Jurkat, Clone E6-1 (cell line): ENCODE data around the gene ARID5B.

Experiments
- DNase-seq: peaks from one replicate; pipeline ENCODE4 v3.0.0-alpha.2; 2011; ENCODE audit warnings: low read depth, low spot score
- H3K4me3 ChIP-seq: 2 replicates; pipeline ENCODE4 v1.5.1; 2011; ENCODE audit warnings: mild to moderate bottlenecking, low read length, control low read depth, moderate library complexity

Gene ARID5B

DNA sequence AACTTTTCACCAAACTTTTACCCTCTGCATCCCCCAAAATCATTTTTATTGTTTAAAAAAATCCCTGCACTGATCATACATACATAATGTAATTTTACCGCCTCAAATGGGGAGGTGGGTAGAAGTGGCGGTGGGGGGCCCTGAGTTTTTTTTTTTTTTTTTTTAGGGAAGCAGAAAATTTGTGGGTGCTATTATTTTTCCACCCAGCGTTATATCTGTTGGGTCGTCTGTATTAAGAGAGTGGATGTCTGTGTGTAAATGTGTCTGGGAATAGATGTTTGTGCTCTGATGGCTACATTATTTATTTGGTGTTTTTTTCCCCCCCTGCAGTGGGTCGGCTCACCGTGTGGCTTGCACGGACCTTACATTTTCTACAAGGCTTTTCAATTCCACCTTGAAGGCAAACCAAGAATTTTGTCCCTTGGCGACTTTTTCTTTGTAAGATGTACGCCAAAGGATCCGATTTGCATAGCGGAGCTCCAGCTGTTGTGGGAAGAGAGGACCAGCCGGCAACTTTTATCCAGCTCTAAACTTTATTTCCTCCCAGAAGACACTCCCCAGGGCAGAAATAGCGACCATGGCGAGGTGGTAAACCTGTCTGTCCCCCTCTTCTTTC lies 438 bp downstream of the ARID5B start:
- DNase-seq = peak; percentile 26
- peak overlapping the region; percentile 88 for H3K4me3 ChIP-seq

GRCh38 chr10:61902445-61903220 lies 1.1 kb downstream of the ARID5B start:
- peak overlapping the region; percentile 88 for H3K4me3 ChIP-seq
- peak; percentile 73 for DNase-seq

DNA sequence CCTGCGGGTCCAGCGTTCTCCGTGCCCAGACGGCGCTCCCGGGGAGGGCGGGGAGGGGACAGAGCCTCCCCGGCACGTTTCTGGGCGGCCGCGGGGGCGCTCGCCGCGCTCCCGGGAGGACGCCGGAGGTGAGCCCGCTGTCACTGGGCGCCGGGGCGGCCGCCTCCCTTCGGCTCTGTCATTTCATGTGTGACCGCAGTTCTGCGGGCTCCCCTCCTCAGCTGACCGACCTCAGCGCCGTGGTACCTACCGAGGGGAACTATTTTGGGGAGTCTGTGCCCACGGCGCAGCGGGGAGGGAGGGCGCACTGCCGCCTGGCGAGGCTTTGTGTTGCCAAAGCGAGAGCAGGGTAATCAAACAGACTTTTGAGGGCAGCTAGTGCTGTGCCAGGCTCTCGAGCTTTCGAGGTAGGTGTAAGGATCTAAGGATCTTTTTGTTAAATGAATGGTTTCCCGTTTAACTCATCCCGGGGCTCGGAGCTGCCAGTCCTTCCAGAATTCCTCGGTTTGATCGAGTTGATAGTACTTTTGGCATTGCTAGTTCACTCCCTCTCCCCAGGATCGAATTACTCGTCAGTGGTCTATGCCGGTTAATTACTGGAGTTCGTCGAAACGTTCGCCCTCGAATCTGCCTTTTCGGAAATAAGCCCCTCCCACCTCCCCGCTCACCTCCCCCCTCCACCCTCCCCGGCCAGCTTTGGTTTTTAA lies 1.9 kb downstream of the ARID5B start:
- peak overlapping the region; percentile 88 for H3K4me3 ChIP-seq
- DNase-seq = peak; percentile 73

DNA sequence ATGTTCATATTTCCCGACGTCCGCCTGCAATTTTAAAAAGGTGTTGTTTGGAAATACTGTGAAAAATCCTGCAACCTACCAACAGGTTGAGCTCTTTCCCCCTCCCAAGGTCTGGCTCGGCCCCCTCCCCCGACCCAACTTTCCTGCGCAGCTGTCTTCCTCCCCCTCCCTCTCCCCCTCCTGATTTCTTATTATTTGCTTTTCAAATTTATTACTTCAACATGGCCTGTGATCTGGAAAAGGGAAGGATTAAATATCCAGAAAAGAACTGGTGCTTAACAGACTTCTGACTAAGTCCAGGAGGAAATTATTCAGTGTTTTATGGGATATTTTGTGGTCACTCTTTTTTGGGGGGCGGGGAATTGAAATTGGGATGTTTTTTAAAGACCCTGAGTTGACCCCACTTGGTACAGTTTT lies 2.4 kb downstream of the ARID5B start:
- peak overlapping the region; percentile 88 for H3K4me3 ChIP-seq
- no peak for DNase-seq

DNA sequence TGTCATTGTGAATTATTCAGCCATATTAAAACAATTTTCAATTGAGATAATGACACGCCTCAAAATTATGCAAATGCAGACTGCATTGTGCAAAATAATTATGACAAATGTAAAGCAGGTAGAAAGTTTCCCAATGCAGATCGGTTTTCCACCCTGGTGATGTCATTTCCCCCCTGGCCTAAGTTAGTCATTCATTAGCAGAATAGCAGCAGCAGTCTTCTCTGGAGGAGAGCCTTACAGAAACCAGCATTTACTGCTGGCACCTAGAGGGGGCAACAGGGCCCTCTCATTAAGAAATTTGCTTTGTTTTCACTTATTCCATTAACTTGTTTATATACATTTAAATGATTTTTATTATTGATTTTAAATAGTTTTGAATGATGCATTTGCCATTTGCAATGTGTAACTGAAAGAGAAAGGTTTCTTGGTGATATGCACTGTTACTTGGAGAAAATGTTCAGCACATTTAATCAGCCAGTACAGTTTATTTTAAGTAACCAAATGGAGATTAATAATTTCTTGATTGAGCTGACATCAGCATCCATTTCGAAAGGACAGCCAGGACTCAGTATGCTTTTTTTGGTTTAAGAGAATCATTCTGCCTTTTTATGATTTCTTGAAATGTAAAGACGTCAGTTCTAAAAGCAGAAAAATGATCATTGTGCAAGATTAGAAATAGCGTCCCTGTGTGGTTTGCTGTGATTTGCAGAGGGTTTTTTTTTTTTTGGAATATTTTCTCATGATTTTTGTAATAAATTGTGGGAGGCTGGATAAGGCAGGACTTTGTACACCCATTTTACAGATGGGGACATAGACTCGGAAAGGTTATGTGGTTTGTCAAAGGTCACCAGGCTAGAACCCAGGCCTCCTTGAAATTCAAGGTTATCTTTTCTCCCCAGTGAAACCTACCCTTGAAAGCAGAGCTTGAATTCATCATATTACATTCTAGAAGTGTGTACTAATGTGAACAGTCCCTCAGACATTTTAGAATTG lies 3.5 kb downstream of the ARID5B start:
- DNase-seq = peak; percentile 46
- H3K4me3 ChIP-seq = peak overlapping the region; percentile 88

DNA sequence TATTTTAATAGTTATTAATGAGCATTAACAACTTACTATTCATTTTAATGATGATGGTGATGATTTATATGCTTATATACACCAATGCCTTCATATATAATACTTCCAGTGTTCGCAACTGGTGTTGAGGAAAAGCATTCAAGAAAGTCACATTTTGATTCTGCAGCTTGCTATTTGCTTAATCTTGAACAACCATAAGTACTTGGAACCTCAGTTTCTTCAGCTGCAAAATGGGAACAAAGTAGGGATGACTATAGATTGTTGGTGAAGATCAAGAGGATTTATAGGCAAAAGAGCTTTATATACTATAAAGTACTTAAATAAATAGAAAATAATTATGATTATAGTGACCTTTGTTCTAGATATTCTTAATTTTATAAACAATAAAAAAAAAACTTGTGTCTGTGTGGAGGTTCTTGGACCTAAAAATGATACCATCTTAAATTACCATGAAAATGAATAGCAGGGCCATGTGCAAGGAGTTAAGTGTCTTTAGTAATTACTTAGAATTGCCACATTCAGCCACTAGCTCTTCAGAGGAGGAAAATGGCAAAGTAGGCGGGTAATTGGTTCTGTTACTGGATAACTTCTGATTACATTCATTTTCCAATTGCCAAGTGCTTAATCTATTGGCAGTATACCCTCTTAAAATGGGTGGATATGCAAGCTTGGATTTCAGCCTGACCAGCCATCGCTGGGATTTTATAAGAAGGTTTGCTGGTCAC lies 4.5 kb downstream of the ARID5B start:
- no peak overlapping the region for H3K4me3 ChIP-seq
- no peak for DNase-seq

DNA sequence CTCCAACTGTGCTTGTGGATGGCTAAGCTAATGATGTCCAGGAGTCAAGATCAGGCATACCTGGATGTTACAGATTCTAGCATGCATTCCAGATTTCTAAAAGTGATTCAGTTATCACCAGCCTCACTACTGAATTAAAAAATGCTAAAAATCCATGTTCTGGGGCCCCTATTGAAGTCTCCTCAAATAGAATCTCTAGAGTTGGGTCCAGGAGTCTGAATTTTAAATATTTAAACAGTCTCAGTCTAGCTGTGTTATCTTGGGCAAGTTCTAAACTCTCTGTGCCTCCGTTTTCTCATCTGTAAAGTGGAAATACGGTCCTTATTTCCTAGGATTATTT lies 5.0 kb downstream of the ARID5B start:
- no peak for DNase-seq
- H3K4me3 ChIP-seq = no peak overlapping the region

- H3K4me3 ChIP-seq = no peak overlapping the region
- no peak for DNase-seq
These were observed 5.5 kb downstream of the ARID5B start for GRCh38 chr10:61907011-61907410.

DNA sequence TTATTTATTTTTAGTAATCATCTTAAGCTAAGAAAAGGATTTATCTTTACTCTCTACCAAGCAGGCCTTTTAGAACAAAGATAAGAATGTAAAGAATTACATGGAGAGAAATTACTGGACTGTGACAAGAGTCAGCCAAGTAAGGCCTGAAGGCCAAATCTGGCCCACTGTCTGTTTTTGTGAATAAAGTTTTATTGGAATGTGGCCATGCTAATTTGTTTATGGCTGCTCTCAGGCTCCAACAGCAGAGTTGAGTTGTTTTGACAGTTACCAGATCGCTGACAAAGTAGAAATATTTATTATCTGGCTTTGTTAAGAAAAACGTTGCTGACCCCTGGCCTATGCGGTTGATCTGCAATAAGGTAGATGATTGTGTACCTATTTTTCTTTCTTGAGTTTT lies 6.1 kb downstream of the ARID5B start:
- no peak overlapping the region for H3K4me3 ChIP-seq
- no peak for DNase-seq

- no peak for DNase-seq
- no peak overlapping the region for H3K4me3 ChIP-seq
These were observed 8.8 kb downstream of the ARID5B start for GRCh38 chr10:61910226-61910805.

- DNase-seq = no peak
- H3K4me3 ChIP-seq = no peak overlapping the region
These were observed 9.4 kb downstream of the ARID5B start for GRCh38 chr10:61910894-61911293.

DNA sequence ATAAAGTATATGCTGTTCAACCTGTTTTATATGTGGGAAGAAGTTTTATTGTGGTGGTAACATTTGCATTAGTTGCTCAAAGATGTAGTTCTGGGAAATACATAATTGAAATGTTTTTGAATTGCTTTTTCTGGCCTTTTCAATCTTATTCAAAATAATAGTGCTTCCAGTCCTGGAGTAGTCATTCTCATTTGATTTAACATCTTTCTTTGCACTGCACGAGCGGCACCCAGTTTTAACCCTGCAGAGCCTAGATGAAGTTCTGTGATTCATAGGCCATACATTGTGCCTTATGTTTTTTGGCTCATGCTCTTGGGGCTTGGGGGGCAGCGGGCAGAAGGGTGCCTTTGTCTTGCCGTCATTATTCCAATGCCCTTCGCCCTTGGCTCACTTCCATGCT lies 9.9 kb downstream of the ARID5B start:
- no peak overlapping the region for H3K4me3 ChIP-seq
- DNase-seq = no peak

DNA sequence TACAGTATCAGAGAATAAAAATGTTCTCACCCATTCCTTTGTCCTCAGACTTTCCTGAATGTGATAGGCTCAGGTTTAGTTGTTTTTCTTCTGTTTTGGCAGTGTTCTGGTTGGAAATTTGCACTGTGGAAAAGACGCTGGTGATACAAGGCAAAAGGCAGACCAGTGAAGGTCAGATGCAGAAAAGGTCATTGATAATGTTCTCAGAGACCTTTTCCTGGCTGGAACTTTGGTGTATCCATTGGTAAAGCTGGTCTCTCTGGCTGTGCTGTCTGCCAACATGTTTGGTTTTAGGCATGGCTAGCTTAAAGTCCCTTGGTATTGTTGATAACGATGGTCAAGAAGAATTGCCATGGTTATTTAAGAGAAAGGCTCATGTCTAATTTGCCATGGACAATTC lies 11.5 kb downstream of the ARID5B start:
- DNase-seq = no peak
- no peak overlapping the region for H3K4me3 ChIP-seq

GRCh38 chr10:61918140-61918539 lies 16.6 kb downstream of the ARID5B start:
- no peak overlapping the region for H3K4me3 ChIP-seq

GRCh38 chr10:61918989-61919388 lies 17.5 kb downstream of the ARID5B start:
- no peak overlapping the region for H3K4me3 ChIP-seq
- no peak for DNase-seq

More at GRCh38 chr10:61918140-61918539, 16.6 kb downstream of the ARID5B start:
- DNase-seq = no peak

DNA sequence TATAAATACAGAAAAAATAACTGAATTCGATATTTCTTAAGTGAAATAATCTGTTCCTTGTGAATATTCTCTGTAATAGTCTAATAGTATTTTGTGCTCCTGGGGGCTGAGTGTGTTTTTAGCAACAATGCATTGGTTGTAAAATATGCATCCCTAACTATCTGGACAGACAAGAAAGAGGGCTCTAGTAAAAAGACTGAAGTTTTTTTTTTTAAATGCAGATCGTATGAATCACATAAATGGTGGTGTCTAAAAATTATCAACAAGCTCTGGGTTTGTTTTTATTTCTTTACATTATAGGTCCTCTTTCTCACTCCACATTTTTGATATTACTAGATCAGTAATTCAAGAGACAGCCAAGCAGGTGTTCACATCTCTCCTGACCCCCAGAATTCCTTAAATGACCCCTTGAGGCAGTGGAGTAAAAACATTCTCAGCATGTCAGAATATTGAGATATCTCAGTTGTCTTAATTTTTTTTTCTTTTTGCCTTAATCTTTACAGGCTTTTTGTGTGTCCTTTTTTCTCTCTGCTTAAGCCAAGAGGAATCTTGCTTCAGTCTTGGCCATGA lies 18.2 kb downstream of the ARID5B start:
- no peak overlapping the region for H3K4me3 ChIP-seq
- no peak for DNase-seq

DNA sequence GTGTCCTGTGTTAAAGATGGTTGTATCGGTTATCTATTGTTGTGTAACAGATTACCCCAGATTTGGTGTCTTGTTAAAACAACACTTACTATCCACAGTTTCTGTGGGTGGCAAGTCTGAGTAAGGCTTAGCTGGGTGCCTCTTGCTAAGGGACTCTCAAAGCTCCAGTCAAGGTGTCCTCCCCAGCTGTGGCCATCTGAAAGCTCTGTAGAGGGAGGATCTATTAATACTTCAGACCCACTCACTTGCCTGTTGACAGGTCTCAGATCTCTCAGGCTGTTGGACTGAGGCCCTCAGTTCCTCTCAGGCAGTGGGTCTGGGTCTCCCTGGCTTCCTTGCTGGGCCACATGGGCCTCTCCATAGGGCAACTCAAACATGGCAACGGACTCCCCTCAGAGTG lies 19.6 kb downstream of the ARID5B start:
- no peak overlapping the region for H3K4me3 ChIP-seq

More for the DNA sequence above, 19.6 kb downstream of the ARID5B start:
- DNase-seq = no peak
